GM18951 (cell line): ENCODE data around the gene MREG.
"Not testable (repeated sequence)": the region's sequence is repeated elsewhere in the genome, so short reads cannot be mapped to it uniquely, and the experiment has no call there.

ENCODE experiments used
- POLR2A ChIP-seq: IDR thresholded peaks from 4 replicates; pipeline ENCODE4 v1.6.1; 2011; ENCODE audit warnings: mild to moderate bottlenecking; ENCODE audit not compliant: insufficient read length, insufficient read depth; ENCODE audit errors: extremely low read depth
- in situ Hi-C: fragments of 300-500 bp; cut with MboI; formaldehyde crosslinking; loops from one replicate; pipeline ENCODE4 v1.12.0; 2022; ENCODE audit warnings: low sequenced_read_pairs, mixed read lengths, inconsistent platforms; ENCODE audit not compliant: unreplicated experiment

Gene MREG

DNA sequence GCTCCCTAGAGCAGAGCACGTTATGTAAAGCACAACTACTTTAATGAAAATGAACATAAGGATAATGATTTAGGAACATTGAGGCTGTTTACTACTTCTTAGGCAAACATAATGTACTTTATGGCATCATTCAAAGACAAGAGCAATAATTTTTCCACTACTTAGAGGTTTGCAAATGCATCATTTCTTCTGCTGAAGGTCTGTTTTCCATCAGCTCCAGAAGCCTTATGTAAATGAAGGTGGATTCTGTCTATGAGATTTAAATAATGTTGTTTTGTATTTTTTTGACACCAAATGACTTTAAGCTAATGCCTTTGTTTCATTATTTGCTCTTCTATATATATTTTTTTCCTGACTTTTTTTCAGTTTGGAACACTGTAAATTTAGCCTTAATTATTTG lies 28.1 kb downstream of the MREG start:
- no peak for TF ChIP-seq POLR2A
- in situ Hi-C loops: no loop called here

GRCh38 chr2:215984661-215985060 lies 28.7 kb downstream of the MREG start:
- TF ChIP-seq POLR2A: no peak
- in situ Hi-C loops: no loop called here

DNA sequence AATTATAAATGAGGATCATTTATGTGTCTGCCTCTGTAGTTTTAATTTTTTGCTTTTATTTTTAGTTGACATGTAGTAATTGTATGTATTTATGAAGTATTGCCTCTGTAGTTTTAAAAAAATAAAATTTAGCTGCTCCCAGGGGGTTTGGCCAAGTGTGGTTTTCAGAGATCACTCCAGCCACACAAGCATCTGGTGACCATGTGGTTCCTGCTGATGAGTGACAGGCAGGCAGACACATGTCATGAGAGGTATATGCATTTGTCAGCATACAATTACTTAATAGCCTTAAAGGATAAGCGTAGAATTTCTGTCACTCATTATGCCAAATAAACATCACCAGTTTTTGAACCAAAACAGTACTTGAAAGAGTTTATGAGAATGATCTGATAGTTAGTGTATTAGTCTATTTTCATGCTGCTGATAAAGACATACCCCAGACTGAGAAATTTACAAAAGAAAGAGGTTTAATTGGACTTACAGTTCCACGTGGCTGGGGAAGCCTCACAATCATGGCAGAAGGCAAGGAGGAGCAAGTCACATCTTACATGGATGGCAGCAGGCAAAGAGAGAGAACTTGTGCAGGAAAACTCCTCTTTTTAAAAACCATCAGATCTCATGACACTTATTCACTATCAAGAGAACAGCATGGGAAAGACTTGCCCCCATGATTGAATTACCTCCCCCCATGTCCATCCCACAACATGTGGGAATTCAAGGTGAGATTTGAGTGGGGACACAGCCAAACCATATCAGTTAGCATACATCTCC lies 29.6 kb downstream of the MREG start:
- in situ Hi-C loops: no loop called here
- no peak for TF ChIP-seq POLR2A

DNA sequence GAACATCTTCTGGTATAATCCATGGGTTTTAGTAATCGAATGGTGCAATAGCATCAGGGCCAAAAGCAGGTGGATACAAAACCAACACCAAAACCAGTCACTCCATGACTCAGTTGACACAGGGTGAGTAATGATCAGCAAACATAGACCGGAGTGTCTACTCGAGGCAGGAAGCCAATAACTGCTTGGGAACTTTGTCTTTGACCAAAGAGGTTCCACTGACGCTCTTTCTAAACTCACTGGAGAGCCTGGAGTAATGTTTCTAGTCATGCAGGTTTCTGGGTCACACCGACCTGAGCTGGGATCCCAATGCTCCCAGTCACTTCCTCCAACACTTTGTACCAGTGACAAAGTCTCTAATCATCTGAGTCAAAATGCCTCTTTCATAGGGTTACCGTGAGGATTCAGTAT lies 30.9 kb downstream of the MREG start:
- TF ChIP-seq POLR2A: no peak
- in situ Hi-C loops: no loop called here

- TF ChIP-seq POLR2A: no peak
- in situ Hi-C loops: no loop called here
Measured at GRCh38 chr2:215981115-215981514, 32.2 kb downstream of the MREG start.

GRCh38 chr2:215979620-215980019 lies 33.7 kb downstream of the MREG start:
- in situ Hi-C loops: no loop called here
- no peak for TF ChIP-seq POLR2A

- in situ Hi-C loops: no loop called here
Measured at GRCh38 chr2:215974700-215975429, 38.5 kb downstream of the MREG start.

GRCh38 chr2:215973954-215974699 lies 39.2 kb downstream of the MREG start:
- in situ Hi-C loops: no loop called here

More at GRCh38 chr2:215974700-215975429, 38.5 kb downstream of the MREG start:
- no peak for TF ChIP-seq POLR2A

DNA sequence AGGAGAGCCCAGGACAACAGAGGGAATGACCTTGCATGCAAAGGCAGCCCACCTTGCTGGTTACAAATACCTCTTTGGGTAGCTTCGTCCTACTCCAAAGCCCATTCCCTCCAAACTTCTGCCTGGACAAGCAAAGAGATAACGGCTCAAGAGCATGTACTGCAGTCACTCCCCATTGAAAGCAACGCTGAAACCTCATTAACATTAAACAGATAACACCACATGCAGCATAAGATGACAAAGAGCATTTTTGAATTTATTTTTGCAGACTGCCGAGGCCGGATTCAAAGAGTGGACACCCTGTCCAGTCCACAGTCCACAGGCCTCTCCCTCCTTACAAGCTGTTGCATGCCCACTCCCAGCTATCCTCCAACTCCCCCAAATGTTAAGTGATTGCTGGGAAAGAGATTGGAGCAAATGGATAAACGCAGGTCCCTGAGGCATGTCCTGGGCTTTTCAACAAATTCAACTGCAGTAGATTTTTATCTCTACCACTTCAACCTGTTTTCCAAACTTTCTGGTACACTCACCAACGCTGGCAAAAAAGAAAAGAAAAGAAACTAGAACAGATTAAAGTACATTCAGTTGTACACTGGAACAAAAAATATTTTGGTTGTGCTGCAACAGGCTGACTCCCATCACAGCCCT lies 40.1 kb downstream of the MREG start:
- no peak for TF ChIP-seq POLR2A
- in situ Hi-C loops: no loop called here

More at GRCh38 chr2:215973954-215974699, 39.2 kb downstream of the MREG start:
- no peak for TF ChIP-seq POLR2A

DNA sequence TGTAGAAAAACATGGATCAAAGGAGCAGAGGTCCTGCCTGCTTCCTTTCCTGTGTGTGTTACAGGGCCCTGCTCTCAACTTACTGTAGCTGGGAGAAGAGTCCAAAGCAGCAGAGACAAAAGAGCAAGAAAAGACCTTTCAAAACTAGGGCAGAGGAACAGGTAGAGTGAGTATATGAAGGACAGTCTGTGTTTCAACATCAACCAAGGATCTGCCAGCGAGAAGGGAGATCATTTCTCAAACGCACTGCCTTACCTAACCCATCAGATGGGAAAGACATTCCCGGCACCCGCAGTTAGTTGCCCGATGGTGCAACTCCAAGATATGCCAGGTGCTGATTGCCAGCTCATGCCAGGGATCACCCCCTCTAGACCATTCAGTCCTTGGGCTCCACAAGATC lies 41.7 kb downstream of the MREG start:
- TF ChIP-seq POLR2A: no peak
- in situ Hi-C loops: no loop called here

- in situ Hi-C loops: not testable (repeated sequence)
Measured at GRCh38 chr2:215970894-215971293, 42.5 kb downstream of the MREG start.

- in situ Hi-C loops: no loop called here
- TF ChIP-seq POLR2A: no peak
Measured at GRCh38 chr2:215970425-215970824, 42.9 kb downstream of the MREG start.
